Transverse colon (tissue), 4 donors: ENCODE measurements around the gene MGLL. TPM values are rescaled to one million over a fixed set of nuclear protein-coding genes. Genes with fewer than 3 reads are reported as not detected.

Experiments
- DNase-seq: peaks from one replicate; pipeline ENCODE4 v3.0.0-alpha.2; 2019
- H3K27ac ChIP-seq, 4 donors: fragments of 200-600 bp; sonication (generic); 2 replicates each; pipeline ENCODE4 v1.5.1; 2016 to 2018; ENCODE audit warnings: inconsistent platforms in 4 of 4
- H3K27me3 ChIP-seq: fragments of 200-600 bp; sonication (generic); 2 replicates; pipeline ENCODE4 v1.5.1; 2017; ENCODE audit warnings: inconsistent platforms
- H3K36me3 ChIP-seq, 4 donors: fragments of 200-600 bp; sonication (generic); 2 replicates each; pipeline ENCODE4 v1.5.1; 2017 to 2019; ENCODE audit warnings: inconsistent platforms in 4 of 4
- H3K4me1 ChIP-seq, 4 donors: fragments of 200-600 bp; sonication (generic); 2 replicates each; pipeline ENCODE4 v1.5.1; 2017 to 2020; ENCODE audit warnings: inconsistent platforms in 4 of 4
- H3K4me3 ChIP-seq, 4 donors: fragments of 200-600 bp; sonication (generic); 1 replicate in 1 of 4; 2 replicates in 3 of 4; pipeline versions ENCODE4 v1.5.1 to v1.6.1; 2017 to 2019; ENCODE audit warnings: inconsistent platforms in 4 of 4
- H3K9me3 ChIP-seq, 2 donors: fragments of 200-600 bp; sonication (generic); 2 replicates each; pipeline ENCODE4 v1.5.1; 2017 to 2019; ENCODE audit warnings: inconsistent platforms in 2 of 2
- EP300 ChIP-seq: sonication (generic); formaldehyde crosslinking; IDR thresholded peaks from one replicate; pipeline ENCODE4 v1.6.1; 2017; ENCODE audit warnings: antibody characterized with exemption, low read depth
- POLR2A ChIP-seq: fragments of 450-650 bp; IDR thresholded peaks from one replicate; pipeline ENCODE4 v1.6.1; 2016; ENCODE audit warnings: antibody characterized with exemption, mild to moderate bottlenecking, moderate library complexity
- POLR2AphosphoS5 ChIP-seq, 3 donors: sonication (generic); formaldehyde crosslinking; IDR thresholded peaks; one replicate each; pipeline ENCODE4 v1.6.1; 2016; ENCODE audit warnings: antibody characterized with exemption in 3 of 3
- WGBS, 2 donors: methylation state at CpG; one replicate each; pipeline ENCODE4 v1.1.5; 2018; ENCODE audit warnings: low coverage in 1 of 2; 5-methylcytosine and 5-hydroxymethylcytosine counted together
- in situ Hi-C, 4 donors: fragments of 200-750 bp; cut with MboI; loops; one replicate each; pipeline versions ENCODE4 v1.15.0 to v1.15.1; 2017; ENCODE audit warnings: low sequenced_read_pairs in 3 of 4, low pct_ligation_motif_present in 1 of 4, low pct_unique_long_range_greater_than_20kb in 1 of 4
- intact Hi-C: fragments of 100-400 bp; cut with DNase I; formaldehyde crosslinking; loops from one replicate; pipeline ENCODE4 v1.15.1; 2023; ENCODE audit warnings: low total_unique reads
- total RNA-seq, 4 donors: library from RNA; depleted of rRNA; stranded (reverse); fragments of >200 nt; gene quantifications; one replicate each; pipeline ENCODE4 v1.1.0, GENCODE V29; 2016
- TF ChIP-seq, protein P1 (sequence below), 5 experiments: fragments of 200-600 bp in 3 of 5; fragments of 450-650 bp in 2 of 5; sonication (generic) in 3 of 5; IDR thresholded peaks; 1 replicate in 2 of 5; 2 replicates in 3 of 5; pipeline ENCODE4 v1.5.1; 2016 to 2017; ENCODE audit warnings: antibody characterized with exemption in 5 of 5, inconsistent platforms in 3 of 5, mild to moderate bottlenecking in 2 of 5, moderate library complexity in 1 of 5

Gene MGLL
- total RNA-seq, 4 donors from 2014 or later = 150 to 329 (median 294) TPM

DNA sequence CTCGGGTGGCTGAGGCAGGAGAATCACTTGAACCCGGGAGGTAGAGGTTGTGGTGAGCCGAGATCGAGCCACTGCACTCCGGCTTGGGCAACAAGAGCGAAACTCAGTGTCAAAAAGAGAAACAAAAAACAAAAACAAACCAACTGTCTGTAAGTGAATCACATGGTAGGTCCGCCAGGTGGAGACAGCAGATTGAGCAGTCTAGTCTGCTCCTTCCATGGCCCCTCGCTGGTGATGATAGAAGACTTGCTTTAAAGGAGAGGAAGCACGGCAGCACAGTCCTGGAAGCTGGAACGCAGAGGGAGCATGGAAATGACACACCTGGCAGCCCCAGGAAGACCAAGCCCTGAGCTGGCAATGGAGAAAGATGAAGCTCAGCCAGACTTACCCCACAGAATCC lies 31.4 kb upstream of the MGLL start:
- intact Hi-C loops = no loop called here
- in situ Hi-C loops = no loop called here

GRCh38 chr3:127851899-127852298 lies 29.6 kb upstream of the MGLL start:
- intact Hi-C loops (no loop called here), in situ Hi-C loops (no loop called here)
- DNase-seq = no peak
- H3K27me3 ChIP-seq = no peaks in the 10 kb centered on the region
- H3K9me3 ChIP-seq = no peaks in the 10 kb centered on the region
- no peak overlapping the region for H3K27ac ChIP-seq
- H3K4me1 ChIP-seq = no peaks in the 10 kb centered on the region
- 86% methylated on average over 9 of the region's 9 CpGs; no CpG with 5 or more reads in 1 of the 2 donors for WGBS, 2 donors
- H3K4me3 ChIP-seq = no peak overlapping the region
- H3K36me3 ChIP-seq = no peaks in the 10 kb centered on the region
- TF ChIP-seq POLR2AphosphoS5 (IDR thresholded peaks at IDR 0.05) (no peak), EP300 (no peak), POLR2A (no peak)
- TF ChIP-seq, protein P1, sequence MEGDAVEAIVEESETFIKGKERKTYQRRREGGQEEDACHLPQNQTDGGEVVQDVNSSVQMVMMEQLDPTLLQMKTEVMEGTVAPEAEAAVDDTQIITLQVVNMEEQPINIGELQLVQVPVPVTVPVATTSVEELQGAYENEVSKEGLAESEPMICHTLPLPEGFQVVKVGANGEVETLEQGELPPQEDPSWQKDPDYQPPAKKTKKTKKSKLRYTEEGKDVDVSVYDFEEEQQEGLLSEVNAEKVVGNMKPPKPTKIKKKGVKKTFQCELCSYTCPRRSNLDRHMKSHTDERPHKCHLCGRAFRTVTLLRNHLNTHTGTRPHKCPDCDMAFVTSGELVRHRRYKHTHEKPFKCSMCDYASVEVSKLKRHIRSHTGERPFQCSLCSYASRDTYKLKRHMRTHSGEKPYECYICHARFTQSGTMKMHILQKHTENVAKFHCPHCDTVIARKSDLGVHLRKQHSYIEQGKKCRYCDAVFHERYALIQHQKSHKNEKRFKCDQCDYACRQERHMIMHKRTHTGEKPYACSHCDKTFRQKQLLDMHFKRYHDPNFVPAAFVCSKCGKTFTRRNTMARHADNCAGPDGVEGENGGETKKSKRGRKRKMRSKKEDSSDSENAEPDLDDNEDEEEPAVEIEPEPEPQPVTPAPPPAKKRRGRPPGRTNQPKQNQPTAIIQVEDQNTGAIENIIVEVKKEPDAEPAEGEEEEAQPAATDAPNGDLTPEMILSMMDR (IDR thresholded peaks at IDR 0.05) = no peak

More for the DNA sequence above, 31.4 kb upstream of the MGLL start:
- TF ChIP-seq EP300 (no peak), POLR2AphosphoS5 (IDR thresholded peaks at IDR 0.05) (no peak), POLR2A (no peak)
- TF ChIP-seq, protein P1 (IDR thresholded peaks at IDR 0.05) = no peak
- Histone ChIP-seq H3K36me3 (no peaks in the 10 kb centered on the region), H3K9me3 (no peaks in the 10 kb centered on the region), H3K4me3 (no peak overlapping the region), H3K27ac (no peak overlapping the region), H3K4me1 (no peaks in the 10 kb centered on the region), H3K27me3 (no peaks in the 10 kb centered on the region)
- 78 to 100% methylated on average over 2 to 10 of the region's 10 CpGs for WGBS, 2 donors
- peak; percentile 12 for DNase-seq

GRCh38 chr3:127849368-127849767 lies 27.1 kb upstream of the MGLL start:
- intact Hi-C loops (no loop called here), in situ Hi-C loops (loop anchor here in 3 of 4 donors (25.0 kb wide), 2 partner anchors 162 to 187 kb away; partner anchors contain the start of gene ABTB1 (in 2 of the 3))

GRCh38 chr3:127848131-127849129 lies 26.1 kb upstream of the MGLL start:
- no peaks in the 10 kb centered on the region for H3K36me3 ChIP-seq
- H3K27ac ChIP-seq = no peak overlapping the region
- DNase-seq = no peak
- 57 to 58% methylated on average over 7 to 9 of the region's 9 CpGs for WGBS, 2 donors
- H3K4me3 ChIP-seq = no peak overlapping the region
- in situ Hi-C loops = loop anchor here in 3 of 4 donors (25.0 kb wide), 2 partner anchors 161 to 186 kb away; partner anchors contain the start of gene ABTB1 (in 2 of the 3)
- intact Hi-C loops = no loop called here
- TF ChIP-seq, protein P1 (IDR thresholded peaks at IDR 0.05) = no peak
- TF ChIP-seq EP300 (no peak), POLR2A (no peak), POLR2AphosphoS5 (IDR thresholded peaks at IDR 0.05) (no peak)
- H3K4me1 ChIP-seq = no peaks in the 10 kb centered on the region
- H3K27me3 ChIP-seq = no peaks in the 10 kb centered on the region
- no peaks in the 10 kb centered on the region for H3K9me3 ChIP-seq

More at GRCh38 chr3:127849368-127849767, 27.1 kb upstream of the MGLL start:
- 92 to 94% methylated on average over 4 to 5 of the region's 5 CpGs for whole genome bisulfite sequencing, 2 donors
- H3K9me3 ChIP-seq = no peaks in the 10 kb centered on the region
- H3K4me3 ChIP-seq = no peak overlapping the region
- DNase-seq = no peak
- no peaks in the 10 kb centered on the region for H3K36me3 ChIP-seq
- TF ChIP-seq POLR2AphosphoS5 (IDR thresholded peaks at IDR 0.05) = no peak
- TF ChIP-seq, protein P1 (IDR thresholded peaks at IDR 0.05) = no peak
- TF ChIP-seq EP300 = no peak
- TF ChIP-seq POLR2A = no peak
- H3K4me1 ChIP-seq = no peaks in the 10 kb centered on the region
- no peaks in the 10 kb centered on the region for H3K27me3 ChIP-seq
- H3K27ac ChIP-seq = no peak overlapping the region
